Measurements from ENCODE around the gene MARVELD1. TPM values are rescaled to one million over a fixed set of nuclear protein-coding genes. Genes with fewer than 3 reads are reported as not detected.
A peak's percentile ranks its signal among the peaks of the same experiment; 100 is the strongest.

MARVELD1 gene
- total RNA-seq, 1 donor from 2014 or later = 18.2 TPM

DNA sequence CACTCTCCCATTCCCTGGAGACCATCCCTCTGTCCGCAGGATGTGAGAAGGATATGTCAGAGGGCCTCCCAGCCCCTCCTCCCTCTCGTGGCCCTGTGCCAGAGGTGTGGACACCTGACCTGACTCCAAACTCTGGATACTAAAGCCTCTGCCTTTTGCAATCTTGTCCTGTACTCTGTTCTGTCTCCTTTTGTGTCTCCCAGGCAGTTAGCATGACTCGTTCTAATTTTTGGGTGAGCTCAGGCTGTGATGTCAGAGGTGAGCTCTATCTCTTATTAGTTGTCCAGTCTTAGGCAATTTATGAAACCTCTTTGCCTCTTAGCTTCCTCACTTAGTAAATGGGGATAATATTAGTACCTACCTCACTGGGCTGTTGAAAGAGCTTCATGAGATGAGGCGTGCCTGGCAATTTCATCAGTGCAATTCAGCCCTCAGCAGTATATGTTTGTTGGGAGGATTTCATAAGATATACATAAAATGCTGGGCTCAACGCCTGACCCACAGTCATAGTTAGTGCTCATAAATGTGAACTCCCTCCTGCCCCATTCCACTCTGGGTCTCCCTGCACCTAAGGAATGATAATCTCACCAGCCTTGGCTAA, 10.9 kb downstream of the MARVELD1 start:
- DNase-seq = no peak

DNA sequence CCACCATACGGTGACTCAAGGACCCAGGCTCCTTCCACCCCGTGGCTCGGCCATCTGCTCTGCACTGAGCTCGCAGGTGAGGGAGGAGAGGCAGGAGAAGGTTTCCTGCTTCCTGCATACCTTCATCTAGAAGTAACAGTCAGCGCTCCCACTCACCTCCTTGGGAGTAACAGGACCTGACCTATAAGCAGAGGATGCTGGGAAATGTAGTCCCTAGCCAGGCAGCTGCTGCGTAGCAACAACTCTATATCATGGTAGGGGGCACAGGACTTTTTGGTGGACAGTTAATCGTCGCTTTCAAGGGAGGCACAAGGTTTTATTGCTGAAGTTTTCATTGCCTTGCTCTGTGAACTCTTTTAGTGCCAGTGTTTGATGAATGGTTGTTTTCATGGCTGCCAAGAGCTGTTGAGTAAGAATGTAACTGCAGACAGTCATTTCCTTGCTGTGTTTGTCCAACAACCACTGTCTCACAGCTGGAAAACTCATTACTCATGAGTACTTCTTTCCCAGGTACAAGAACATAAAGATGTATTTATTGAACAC, 13.2 kb downstream of the MARVELD1 start:
- peak; percentile 78 for DNase-seq

DNA sequence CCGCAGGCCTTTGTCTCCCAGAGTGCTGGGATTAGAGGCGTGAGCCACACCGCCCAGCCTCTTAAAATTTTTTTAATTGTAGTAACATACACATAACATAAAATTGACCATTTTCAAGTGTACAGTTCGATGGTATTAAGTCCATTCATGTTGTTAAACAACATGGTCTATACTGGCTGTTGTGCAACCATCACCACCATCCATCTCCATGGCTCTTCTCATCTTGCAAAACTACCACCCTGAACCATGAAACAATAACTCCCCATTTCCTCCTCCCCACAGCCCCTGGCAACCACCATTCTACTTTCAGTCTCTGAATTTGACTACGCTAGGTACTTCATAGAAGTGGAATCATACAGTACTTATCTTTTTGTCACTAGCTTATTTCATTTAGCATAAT, 15.5 kb downstream of the MARVELD1 start:
- DNase-seq = no peak

DNA sequence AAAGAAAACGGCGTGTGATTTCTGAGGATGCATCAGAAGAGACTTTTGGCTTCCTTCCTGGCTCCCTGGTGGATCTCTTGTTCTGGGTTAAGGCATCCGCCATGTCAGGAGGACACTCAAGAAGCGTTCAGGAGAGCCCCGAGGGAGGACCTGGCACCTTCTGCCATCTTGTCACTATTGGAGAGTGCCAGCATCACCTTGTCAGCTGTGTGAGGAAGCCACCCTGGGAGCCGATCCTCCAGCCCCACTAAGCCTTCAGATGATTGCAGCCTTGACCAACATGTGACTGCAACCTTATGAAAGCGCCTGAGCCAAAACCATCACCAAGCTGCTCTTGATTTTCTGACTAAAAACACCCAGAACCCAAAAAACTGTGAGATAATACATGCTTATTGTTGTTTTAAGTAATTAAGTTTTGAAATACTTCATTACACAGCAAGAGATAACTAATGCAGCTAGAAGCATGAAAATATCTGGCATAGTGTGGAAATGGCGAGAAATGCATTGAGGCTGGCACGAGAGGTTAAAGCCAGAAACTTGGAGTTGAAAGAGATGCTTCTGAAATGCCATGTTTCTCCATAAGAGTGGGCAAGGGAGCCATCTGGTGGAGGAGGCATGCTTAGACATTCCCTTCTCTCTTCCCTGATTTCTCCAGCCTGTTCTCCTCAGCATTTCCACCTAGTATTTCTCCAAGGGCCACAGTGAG, 18.0 kb downstream of the MARVELD1 start:
- peak; percentile 87 for DNase-seq

DNA sequence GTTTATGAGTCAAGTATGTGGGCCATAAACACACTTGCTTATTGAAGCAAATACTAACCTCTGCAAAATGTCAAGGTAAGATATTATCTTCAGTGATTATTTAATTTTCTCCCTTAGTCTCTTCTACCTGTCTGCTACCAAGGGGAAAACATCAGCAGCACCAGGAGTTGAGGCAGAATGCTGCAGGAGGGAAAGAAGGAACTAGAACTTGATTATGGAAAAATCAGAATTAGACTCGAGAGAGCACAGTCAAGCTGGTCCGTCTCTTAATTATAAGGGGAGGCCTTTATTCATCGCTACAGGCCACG, 18.5 kb downstream of the MARVELD1 start:
- DNase-seq = no peak

DNA sequence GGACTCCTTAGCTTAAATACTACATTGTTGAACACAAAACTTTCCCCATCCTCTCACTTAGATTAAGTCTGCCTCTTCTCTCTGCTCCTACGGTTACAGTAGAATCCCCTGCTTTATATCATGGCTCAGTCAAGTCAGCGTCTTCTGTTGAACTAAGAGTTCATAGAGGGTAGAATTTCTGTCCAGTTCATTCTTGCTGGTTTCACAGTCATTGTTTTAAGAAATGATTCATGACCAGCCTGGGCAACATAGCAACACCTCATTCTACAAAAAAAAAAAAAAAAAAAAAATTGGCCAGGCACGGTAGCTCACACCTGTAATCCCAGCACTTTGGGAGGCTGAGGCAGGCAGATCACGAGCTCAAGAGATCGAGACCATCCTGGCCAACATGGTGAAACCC, 19.7 kb downstream of the MARVELD1 start:
- no peak for DNase-seq

DNA sequence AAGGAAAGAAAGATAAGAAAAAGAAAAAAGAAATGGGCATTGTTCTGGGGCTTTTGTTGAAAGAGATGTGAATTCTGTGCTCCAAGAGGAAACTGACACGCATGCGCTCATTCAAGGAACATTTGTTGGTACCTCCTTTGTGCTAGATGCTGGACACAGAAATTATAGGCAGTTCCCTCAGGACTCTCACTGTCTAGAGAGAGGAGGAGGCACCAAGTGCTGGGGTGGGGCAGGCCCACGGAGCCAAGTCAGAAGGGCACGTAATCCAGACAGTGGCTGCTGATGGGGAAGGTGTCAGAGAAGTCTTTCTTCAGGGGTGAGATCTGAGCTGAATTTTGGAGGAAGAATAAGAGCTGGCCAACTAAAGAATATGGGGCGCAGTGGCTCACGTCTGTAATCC, 20.5 kb downstream of the MARVELD1 start:
- DNase-seq = no peak

DNA sequence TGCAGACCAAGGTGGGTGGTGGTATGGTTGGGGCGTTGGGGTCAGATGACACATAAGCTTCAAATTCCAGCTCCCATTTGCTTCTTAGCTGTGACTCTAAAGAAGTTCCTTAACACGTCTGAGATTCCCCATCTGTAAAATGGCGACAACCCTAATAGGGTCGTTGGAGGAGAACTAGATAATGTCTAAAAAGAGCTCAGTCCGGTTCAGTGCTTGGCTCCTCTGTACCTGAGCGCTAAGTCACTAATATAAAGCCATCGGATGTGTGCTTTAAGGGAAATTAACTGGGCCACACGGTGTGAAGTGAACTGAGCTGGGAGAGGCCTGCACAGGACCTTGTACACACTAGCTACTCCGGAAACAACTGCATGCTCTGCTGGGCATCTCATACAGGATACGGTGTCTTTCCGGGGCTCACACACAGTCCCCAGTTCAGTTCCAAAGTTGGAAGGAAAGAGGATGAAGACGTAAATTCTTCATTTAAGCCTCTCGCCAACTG, 22.9 kb downstream of the MARVELD1 start:
- DNase-seq = no peak

DNA sequence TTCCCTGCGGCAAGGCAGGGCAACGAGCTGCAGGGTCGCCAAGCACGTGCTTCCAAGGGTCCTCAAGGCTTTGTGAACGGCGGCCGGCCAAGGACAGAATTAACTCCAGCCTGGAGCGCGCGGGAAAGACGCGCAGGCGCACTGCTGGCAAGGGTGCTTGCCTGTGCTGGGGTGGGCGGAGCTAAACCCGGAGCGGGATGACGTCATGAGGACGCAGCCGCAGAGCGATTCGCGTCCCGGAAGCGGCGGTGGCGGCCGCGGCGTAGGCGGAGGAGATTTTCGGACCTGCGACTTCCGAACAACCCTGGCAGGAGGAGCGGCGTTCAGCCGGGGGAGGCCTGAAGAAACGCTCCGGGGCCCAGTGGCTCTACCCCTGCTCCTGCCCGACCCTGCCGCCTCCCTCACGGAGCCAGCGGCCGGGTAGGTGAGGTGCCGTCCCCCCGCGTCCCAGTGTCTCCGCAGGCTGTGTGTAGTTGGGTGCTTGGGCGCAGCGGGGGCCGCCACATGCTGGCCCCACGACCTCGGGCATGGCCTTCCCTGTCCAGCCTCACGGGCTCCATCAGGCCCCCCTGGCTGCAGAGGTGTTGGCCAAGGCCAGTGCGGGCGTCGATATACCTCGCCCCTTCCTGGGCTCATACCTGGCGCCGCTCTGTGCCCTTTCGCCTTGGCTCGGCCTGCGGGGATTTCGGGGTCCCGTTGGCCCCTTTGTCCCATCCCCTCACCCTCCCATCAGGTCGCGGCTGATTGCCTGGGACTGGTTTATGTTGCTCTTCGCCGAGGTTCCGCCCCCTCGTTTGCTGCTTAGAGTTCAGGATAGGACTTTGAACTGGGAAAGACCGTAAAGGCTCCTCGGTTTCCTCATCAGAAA, 23.6 kb downstream of the MARVELD1 start, which contains the start of gene ZFYVE27:
Gene ZFYVE27 (plus strand): TSS at position 227 of the 868 bp plus-strand sequence. CDS start 1,350 bp downstream, outside the sequence.
- DNase-seq = peak; percentile 98

DNA sequence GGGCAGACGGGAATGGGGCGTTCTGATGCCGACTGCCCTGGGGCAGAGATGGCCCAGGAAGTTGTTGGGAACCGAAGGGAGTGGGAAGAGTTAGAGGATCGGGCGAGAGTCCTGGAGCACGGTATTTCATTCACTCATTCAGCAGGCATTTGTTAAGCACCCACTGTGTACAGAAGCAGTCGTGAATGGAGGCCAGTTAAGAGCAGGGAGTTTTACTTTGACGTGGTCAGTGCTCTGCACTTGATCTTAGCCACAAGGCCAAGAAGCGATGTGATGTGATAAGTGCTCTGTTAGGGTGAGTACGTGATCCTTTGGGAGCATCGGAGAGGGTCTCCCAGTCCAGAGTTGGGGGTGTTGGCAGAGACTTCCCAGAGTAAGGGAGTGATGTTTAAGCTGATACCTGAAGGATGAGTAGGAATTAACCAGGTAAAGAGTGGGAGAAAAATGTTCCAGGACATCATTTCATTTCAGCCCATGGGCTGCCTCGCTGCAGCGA, 24.3 kb downstream of the MARVELD1 start:
- DNase-seq = no peak

DNA sequence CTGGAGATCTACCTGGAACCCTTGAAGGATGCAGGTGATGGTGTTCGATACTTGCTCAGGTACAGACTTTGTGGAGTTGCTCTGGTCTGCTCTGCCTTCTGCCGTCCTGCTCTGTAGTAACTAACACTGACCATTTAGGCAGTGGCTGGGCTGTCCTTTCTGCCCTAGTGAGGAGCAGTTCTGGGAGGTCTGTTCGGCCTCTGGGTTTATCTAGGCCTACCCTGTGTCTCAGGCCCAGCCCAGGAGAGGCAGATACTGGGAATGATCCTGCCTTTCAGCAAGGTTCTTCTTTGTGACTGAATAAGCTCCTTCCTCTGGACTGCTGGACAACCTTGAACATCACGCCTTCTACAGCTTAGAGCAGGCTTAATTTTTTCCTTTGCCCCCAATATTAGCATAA, 25.1 kb downstream of the MARVELD1 start:
- DNase-seq = no peak

DNA sequence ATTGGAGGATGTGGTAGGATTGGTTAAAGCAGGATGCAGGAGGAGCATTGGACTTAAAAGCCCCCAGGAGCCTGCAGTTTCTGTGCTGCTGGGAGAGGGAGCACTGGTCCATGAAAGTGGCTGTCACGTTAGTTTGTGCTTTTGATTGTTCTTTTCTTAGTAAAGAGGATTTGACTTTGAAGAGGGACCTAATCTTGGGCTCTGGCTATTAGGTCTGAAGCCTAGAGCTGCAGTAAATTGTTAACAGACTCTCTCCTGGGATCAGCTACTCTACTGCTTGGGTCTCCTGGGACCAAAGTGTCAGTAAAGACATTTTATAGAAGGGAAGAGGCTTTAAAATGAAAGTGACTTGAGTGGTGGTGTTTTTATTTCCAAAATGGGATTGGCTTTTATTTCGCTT, 27.1 kb downstream of the MARVELD1 start:
- no peak for DNase-seq

DNA sequence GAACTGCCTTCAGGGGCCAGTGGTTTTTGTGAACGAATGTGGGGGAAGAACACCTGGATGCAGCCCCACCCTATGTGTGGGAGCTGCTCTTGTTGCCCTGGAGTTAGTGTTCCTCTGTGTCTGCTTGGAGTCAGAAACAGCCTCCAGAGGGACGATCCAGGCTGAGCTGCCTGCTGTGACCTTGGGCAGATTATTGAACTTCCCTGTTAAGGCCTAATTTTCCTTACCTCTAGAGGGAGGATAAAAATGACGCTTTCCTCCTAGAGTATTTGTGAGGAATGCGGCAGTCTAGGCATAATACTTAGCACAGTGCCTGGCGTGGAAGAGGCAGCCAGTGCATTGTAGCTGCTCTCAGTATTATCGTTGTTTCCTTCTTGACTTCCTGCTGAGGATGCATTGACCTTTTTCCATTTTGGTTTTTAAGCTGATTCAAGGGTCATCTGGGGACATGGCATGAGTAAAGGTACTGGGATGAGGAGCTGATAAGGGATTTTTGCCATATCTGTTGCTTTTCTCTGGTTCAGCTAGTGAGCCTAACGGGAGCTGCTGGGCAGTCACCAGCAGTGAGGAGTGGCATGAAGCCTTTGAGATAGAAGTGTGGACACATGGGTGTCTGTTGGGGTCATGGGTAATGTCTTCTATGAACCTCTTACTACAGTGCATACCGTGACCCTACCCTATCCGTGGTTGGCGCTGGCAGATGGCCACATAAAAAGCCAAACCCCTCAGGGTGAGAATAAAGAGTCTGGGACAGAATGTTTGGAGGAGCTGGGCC, 29.8 kb downstream of the MARVELD1 start:
- peak; percentile 15 for DNase-seq

DNA sequence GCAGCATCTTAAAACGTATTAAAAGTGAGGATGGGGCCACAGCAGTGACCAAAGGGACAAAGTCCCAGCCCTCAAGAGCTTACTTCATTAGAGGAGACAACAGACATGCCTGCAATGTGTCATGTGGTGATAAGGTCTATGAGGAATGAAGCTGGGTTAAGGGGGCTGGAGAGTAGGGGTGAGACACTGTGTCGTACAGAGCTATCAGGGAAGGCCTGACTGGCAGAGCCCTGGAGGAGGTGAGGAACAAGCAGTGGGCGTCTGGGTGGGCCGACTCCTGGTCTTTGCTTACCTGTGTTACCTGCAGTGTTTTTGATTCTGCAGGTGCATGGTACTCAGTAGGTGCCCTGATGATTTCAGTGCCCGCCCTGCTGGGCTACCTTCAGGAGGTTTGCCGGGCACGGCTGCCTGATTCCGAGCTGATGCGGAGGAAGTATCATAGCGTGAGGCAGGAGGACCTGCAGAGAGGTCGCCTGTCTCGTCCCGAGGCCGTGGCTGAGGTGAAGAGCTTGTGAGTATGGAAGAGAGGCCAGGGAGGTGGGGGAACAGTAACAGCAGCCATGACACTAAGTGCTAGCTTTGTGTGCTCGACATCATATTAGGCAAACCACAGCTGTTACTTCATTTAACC, 31.0 kb downstream of the MARVELD1 start:
- DNase-seq = no peak

DNA sequence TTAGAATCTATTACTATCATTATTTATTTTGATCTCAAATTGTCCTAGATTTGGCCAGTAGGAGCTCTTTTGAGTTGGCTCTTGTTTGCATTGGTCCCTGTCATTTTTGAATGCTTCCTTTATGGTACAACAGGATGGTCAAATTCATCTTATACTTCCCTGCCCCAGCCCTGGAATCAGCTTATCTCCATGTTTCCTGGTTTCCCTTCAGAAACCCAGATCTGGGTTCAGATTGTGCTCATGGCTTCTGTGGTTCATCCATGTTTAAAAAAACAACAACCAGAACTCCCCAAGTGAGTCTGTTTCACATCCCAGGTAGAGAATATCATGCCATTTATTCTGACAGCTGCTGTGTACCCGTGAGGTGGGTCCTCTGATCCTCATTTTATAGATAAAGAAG, 34.0 kb downstream of the MARVELD1 start:
- no peak for DNase-seq

DNA sequence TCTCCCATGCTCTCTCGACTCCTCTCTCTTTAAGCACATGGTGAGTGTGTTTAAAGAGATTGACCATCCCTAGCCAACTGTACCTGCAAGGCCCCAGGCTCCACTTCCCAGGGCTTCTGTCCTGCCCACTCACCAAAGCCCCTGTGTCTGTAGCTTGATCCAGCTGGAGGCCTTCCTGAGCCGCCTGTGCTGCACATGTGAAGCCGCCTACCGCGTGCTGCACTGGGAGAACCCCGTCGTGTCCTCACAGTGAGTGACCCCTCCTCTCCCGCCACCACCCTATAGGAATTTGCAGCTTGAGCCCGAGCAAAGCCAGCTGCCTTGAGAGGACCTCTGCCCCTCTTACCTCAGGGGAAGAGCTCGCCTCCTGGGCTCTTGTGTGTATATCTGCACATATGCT, 34.6 kb downstream of the MARVELD1 start:
- DNase-seq = no peak

DNA sequence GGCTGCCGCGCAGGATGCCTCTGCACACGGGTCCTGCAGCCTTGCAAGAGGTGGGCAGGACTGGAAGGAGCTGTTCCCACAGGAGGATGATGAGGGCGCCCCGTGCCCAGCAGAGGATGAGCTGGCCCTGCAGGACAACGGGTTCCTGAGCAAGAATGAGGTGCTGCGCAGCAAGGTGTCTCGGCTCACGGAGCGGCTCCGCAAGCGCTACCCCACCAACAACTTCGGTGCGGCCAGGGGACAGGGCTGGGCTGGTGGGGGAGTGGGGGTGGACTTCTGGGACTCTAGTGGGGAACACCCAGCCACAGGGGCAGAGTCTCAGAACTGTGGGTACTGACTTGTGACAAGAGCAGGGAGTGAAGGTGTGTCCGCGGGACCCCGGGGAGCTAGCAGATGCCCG, 39.4 kb downstream of the MARVELD1 start:
- no peak for DNase-seq

DNA sequence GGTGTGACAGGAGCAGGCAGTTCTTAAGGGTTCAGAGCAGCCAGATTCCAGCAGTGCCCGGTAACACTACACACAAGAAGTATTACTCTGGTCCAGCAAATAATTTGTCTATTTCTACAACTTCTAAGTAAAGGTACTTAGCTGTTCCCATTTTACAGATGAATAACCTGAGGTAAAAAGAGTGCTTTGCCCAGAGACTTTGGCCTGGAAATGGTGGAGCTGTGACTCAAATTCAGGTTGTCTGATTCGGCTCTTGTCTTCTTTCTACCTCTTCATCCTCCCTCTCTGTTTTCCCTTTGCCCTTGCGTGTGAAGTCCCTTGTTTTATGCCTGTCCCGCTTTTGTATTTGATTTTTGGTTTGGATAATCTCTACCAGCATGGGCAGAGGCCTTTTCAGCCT, 41.2 kb downstream of the MARVELD1 start:
- no peak for DNase-seq

DNA sequence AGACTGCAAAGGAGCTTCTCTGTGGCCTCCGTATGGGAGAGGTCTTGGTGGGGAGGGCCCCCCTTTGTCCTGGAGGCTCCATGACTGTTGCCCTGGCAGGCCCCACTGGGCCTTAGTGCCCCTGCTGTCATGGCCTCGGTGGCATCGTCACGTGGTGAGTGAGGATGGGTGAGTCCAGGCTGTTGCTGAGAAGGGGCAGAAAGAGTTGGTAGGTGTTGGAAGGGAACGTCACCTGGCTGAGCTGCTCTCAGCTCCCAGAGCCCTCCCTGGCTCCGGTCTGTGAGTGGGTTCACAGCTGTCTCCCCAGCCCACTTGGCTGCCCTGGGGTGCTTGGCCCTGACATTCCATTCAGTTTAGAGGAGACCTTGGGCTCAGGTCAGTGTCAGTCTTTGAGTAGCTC, 42.2 kb downstream of the MARVELD1 start:
- DNase-seq = no peak

DNA sequence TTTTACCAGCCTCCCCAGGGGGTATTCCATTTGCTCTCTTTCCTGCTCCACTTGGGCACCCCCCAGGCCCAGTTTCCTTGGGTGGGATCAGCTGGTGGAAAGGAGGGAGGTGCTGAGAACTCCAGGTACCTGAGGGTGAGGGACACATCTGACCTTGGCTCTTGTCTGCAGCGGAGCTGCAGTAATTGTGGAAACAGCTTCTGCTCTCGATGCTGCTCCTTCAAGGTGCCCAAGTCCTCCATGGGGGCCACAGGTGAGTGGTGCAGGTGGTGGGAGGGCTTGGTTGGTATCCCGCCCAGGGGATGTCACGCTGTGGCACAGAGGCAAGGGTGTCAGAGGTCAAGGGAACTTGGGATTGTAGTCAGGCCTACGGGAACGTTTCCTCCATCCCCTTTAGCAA, 43.9 kb downstream of the MARVELD1 start:
- no peak for DNase-seq

DNA sequence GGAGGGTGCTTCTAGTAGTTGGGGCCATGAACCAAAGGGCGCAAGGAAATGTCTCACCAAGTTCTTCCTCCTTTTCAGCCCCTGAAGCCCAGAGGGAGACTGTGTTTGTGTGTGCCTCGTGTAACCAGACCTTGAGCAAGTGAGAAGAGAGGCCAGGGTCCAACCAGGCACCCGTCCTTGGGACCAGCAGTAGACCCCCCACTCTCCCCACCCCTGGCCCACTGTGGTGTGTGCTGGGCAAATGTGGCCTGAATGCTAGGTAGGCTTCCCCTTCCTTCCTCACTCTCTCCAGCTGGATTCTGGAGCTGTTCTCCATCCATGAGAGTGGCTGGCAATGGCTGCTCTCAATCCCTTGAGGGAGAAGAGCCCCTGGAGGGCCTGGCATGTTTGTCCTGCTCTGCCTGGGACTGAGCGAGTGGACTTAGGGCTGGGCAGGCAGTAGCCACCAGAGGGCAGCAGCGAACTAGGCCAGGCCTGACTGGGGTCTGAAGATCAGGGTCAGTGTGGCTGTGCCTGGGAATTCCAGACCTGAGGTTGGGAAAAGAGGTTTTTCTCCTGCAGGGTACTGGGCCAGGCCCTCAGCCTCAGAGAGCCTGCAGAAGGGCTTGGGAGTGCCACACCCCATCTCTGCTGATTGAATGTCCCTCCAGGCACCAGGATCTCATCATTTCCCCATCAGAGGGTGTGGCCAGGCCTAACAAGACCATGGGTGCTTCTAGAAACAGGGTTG, 45.8 kb downstream of the MARVELD1 start:
- DNase-seq = peak; percentile 85
